ENCODE data around the gene TCFL5. TPM values are rescaled to one million over a fixed set of nuclear protein-coding genes. Genes with fewer than 3 reads are reported as not detected.

Gene TCFL5
- total RNA-seq, 2 donors from 2014 or later = 7.1 to 24.8 TPM

- Histone ChIP-seq H3K4me3 (no peak overlapping the region), H3K27ac (peak overlapping the region; percentile 75 to 78), H3K4me1 (replicated peaks) (peaks cover 10% of the 10 kb centered on the region), H3K36me3 (peaks cover 0 to 6% of the 10 kb centered on the region in 2 donors), H3K27me3 (replicated peaks; ENCODE audit: insufficient read depth) (no peaks in the 10 kb centered on the region), H3K9me3 (no peaks in the 10 kb centered on the region)
- DNase-seq (ENCODE audit: low spot score) = no peak
- TF ChIP-seq POLR2A (IDR thresholded peaks at IDR 0.05) (no peak), POLR2AphosphoS5 (IDR thresholded peaks at IDR 0.05) (no peak), CTCF (IDR thresholded peaks at IDR 0.05) (peak in 1 of 4 experiments; percentile 20)
- WGBS = 9% methylated on average over 6 of the region's 6 CpGs
- intact Hi-C loops (cut with DNase I) = loop anchor here (5.0 kb wide), 1 partner anchor 108 kb away; the partner anchor contains the start of gene BHLHE23
Measured at GRCh38 chr20:62899633-62900051, 38.0 kb upstream of the TCFL5 start.

- H3K27me3 ChIP-seq (replicated peaks; ENCODE audit: insufficient read depth) = no peaks in the 10 kb centered on the region
- no peak for TF ChIP-seq POLR2AphosphoS5 (IDR thresholded peaks at IDR 0.05)
- TF ChIP-seq POLR2A (IDR thresholded peaks at IDR 0.05) = no peak
- TF ChIP-seq CTCF (IDR thresholded peaks at IDR 0.05) = no peak
- H3K4me3 ChIP-seq = no peak overlapping the region
- H3K4me1 ChIP-seq (replicated peaks) = peaks cover 10% of the 10 kb centered on the region
- H3K27ac ChIP-seq = no peak overlapping the region
- no peak for DNase-seq (ENCODE audit: low spot score)
- peaks cover 1 to 10% of the 10 kb centered on the region in 2 donors for H3K36me3 ChIP-seq
- no peaks in the 10 kb centered on the region for H3K9me3 ChIP-seq
- WGBS = 28% methylated on average over 16 of the region's 16 CpGs
- intact Hi-C loops (cut with DNase I) = no loop called here
Measured at GRCh38 chr20:62898970-62899632, 37.5 kb upstream of the TCFL5 start.

- DNase-seq (ENCODE audit: low spot score) = no peak
- peak overlapping the region in 1 of 2 donors; percentile 33 for H3K27ac ChIP-seq
- H3K4me3 ChIP-seq = no peak overlapping the region
- 56% methylated on average over 16 of the region's 16 CpGs for WGBS
- H3K9me3 ChIP-seq = no peaks in the 10 kb centered on the region
- peaks cover 10% of the 10 kb centered on the region for H3K4me1 ChIP-seq (replicated peaks)
- TF ChIP-seq CTCF (IDR thresholded peaks at IDR 0.05) (no peak), POLR2AphosphoS5 (IDR thresholded peaks at IDR 0.05) (peak; percentile 14), POLR2A (IDR thresholded peaks at IDR 0.05) (no peak)
- peaks cover 4 to 12% of the 10 kb centered on the region in 2 donors for H3K36me3 ChIP-seq
- intact Hi-C loops (cut with DNase I) = no loop called here
- H3K27me3 ChIP-seq (replicated peaks; ENCODE audit: insufficient read depth) = no peaks in the 10 kb centered on the region
Measured at GRCh38 chr20:62898093-62898964, 36.7 kb upstream of the TCFL5 start.

GRCh38 chr20:62897666-62898065 lies 36.0 kb upstream of the TCFL5 start:
- no peaks in the 10 kb centered on the region for H3K9me3 ChIP-seq
- H3K27ac ChIP-seq = peak overlapping the region in 1 of 2 donors; percentile 33
- no peaks in the 10 kb centered on the region for H3K27me3 ChIP-seq (replicated peaks; ENCODE audit: insufficient read depth)
- DNase-seq (ENCODE audit: low spot score) = no peak
- no peak overlapping the region for H3K4me3 ChIP-seq
- intact Hi-C loops (cut with DNase I) = no loop called here
- TF ChIP-seq POLR2AphosphoS5 (IDR thresholded peaks at IDR 0.05) (no peak), CTCF (IDR thresholded peaks at IDR 0.05) (no peak), POLR2A (IDR thresholded peaks at IDR 0.05) (no peak)
- H3K4me1 ChIP-seq (replicated peaks) = peaks cover 10% of the 10 kb centered on the region
- H3K36me3 ChIP-seq = peaks cover 4 to 17% of the 10 kb centered on the region in 2 donors
- 41% methylated on average over 11 of the region's 11 CpGs for WGBS
